AG09309 (cell line): ENCODE results near the gene FAM204A.

Experiments used
- DNase-seq: peaks from one replicate; pipeline ENCODE4 v3.0.0-alpha.2; 2010; ENCODE audit warnings: low read depth
- H3K4me3 ChIP-seq: 2 replicates; pipeline ENCODE4 v1.5.1; 2011; ENCODE audit warnings: mild to moderate bottlenecking, low read depth, low read length, moderate library complexity; ENCODE audit not compliant: control insufficient read depth
- CTCF ChIP-seq: IDR thresholded peaks from 2 replicates; pipeline ENCODE4 v1.5.1; 2011; ENCODE audit warnings: mild to moderate bottlenecking, low read depth, low read length, inconsistent platforms; ENCODE audit not compliant: insufficient read depth, control insufficient read depth; ENCODE audit errors: missing control alignments

FAM204A gene

DNA sequence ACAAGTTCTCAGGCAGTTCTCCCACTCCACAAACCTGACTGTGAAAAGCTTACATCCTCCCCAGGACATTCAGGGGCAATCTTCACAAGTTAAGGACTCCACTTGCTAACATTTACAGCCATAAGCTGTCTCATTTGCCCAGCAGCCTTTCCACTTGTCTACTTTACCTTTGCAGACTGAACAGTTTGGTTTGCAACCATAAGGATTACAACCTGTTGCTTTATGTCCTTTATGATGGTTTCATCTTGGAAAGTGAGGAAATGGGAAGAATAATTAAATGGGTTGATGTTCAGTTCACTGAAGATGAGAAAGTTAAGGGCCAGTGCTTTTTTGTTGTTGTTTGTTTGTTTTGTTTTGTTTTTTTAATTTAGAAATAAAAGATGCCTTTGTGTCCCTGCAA, 92.4 kb downstream of the FAM204A start:
- no peak for DNase-seq
- no peak overlapping the region for H3K4me3 ChIP-seq
- no peak for TF ChIP-seq CTCF
